ENCODE results near the gene ZNF878. TPM values are rescaled to one million over a fixed set of nuclear protein-coding genes. Genes with fewer than 3 reads are reported as not detected.

Gene ZNF878
- total and polyA plus RNA-seq, 2 of the 13 experiments (the other 11 are each of a cell fraction or from before 2014, with no cell fraction given): 0.46 to 5.2 TPM

- TF ChIP-seq, protein P1, sequence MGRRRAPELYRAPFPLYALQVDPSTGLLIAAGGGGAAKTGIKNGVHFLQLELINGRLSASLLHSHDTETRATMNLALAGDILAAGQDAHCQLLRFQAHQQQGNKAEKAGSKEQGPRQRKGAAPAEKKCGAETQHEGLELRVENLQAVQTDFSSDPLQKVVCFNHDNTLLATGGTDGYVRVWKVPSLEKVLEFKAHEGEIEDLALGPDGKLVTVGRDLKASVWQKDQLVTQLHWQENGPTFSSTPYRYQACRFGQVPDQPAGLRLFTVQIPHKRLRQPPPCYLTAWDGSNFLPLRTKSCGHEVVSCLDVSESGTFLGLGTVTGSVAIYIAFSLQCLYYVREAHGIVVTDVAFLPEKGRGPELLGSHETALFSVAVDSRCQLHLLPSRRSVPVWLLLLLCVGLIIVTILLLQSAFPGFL (CRISPR knock-in tag; IDR thresholded peaks at IDR 0.05): no peak
- TF ChIP-seq ZIK1 (CRISPR knock-in tag; IDR thresholded peaks at IDR 0.05; ENCODE audit: borderline replicate concordance, low read depth): peak; percentile 62; the same call in 1 of the 2 replicates
- TF ChIP-seq TFDP1 (CRISPR knock-in tag; IDR thresholded peaks at IDR 0.05; ENCODE audit: borderline replicate concordance): peak; percentile 93
- TF ChIP-seq AGO1 (IDR thresholded peaks at IDR 0.05; ENCODE audit: low read depth, low read length, poor library complexity, severe bottlenecking): no peak
- no peak for TF ChIP-seq MBNL3 (CRISPR knock-in tag; conservative IDR thresholded peaks at IDR 0.05)
- TF ChIP-seq CSRNP1 (CRISPR knock-in tag; IDR thresholded peaks at IDR 0.05): no peak
- TF ChIP-seq SRY (CRISPR knock-in tag; IDR thresholded peaks at IDR 0.05): peak; percentile 91
- no peak for TF ChIP-seq NR1H2 (CRISPR knock-in tag; IDR thresholded peaks at IDR 0.05; ENCODE audit: borderline replicate concordance, low read depth)
- TF ChIP-seq ZNF816 (CRISPR knock-in tag; IDR thresholded peaks at IDR 0.05; ENCODE audit: borderline replicate concordance): no peak; the same call in 1 of the 2 replicates
- TF ChIP-seq, protein P2, sequence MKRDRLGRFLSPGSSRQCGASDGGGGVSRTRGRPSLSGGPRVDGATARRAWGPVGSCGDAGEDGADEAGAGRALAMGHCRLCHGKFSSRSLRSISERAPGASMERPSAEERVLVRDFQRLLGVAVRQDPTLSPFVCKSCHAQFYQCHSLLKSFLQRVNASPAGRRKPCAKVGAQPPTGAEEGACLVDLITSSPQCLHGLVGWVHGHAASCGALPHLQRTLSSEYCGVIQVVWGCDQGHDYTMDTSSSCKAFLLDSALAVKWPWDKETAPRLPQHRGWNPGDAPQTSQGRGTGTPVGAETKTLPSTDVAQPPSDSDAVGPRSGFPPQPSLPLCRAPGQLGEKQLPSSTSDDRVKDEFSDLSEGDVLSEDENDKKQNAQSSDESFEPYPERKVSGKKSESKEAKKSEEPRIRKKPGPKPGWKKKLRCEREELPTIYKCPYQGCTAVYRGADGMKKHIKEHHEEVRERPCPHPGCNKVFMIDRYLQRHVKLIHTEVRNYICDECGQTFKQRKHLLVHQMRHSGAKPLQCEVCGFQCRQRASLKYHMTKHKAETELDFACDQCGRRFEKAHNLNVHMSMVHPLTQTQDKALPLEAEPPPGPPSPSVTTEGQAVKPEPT (CRISPR knock-in tag; IDR thresholded peaks at IDR 0.05; ENCODE audit: low read depth): peak; percentile 89
- TF ChIP-seq ZFP36L1 (CRISPR knock-in tag; IDR thresholded peaks at IDR 0.05): 0 out of 2 replicates have a peak, but pooled peaks have one; percentile 29
- no peak for TF ChIP-seq SYNCRIP (IDR thresholded peaks at IDR 0.05; ENCODE audit: insufficient read depth, low read depth, low read length)
- TF ChIP-seq ZNF234 (CRISPR knock-in tag; conservative IDR thresholded peaks at IDR 0.05): no peak
- TF ChIP-seq PAWR (CRISPR knock-in tag; IDR thresholded peaks at IDR 0.05; ENCODE audit: borderline replicate concordance): no peak
- no peak for TF ChIP-seq NPAS2 (CRISPR knock-in tag; IDR thresholded peaks at IDR 0.05; ENCODE audit: borderline replicate concordance)
- TF ChIP-seq, protein P3, sequence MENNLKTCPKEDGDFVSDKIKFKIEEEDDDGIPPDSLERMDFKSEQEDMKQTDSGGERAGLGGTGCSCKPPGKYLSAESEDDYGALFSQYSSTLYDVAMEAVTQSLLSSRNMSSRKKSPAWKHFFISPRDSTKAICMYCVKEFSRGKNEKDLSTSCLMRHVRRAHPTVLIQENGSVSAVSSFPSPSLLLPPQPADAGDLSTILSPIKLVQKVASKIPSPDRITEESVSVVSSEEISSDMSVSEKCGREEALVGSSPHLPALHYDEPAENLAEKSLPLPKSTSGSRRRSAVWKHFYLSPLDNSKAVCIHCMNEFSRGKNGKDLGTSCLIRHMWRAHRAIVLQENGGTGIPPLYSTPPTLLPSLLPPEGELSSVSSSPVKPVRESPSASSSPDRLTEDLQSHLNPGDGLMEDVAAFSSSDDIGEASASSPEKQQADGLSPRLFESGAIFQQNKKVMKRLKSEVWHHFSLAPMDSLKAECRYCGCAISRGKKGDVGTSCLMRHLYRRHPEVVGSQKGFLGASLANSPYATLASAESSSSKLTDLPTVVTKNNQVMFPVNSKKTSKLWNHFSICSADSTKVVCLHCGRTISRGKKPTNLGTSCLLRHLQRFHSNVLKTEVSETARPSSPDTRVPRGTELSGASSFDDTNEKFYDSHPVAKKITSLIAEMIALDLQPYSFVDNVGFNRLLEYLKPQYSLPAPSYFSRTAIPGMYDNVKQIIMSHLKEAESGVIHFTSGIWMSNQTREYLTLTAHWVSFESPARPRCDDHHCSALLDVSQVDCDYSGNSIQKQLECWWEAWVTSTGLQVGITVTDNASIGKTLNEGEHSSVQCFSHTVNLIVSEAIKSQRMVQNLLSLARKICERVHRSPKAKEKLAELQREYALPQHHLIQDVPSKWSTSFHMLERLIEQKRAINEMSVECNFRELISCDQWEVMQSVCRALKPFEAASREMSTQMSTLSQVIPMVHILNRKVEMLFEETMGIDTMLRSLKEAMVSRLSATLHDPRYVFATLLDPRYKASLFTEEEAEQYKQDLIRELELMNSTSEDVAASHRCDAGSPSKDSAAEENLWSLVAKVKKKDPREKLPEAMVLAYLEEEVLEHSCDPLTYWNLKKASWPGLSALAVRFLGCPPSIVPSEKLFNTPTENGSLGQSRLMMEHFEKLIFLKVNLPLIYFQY (CRISPR knock-in tag; IDR thresholded peaks at IDR 0.05; ENCODE audit: borderline replicate concordance): no peak; the same call in 1 of the 2 replicates
- TF ChIP-seq ZNF567 (CRISPR knock-in tag; IDR thresholded peaks at IDR 0.05; ENCODE audit: borderline replicate concordance): no peak
- no peak for TF ChIP-seq ZNF530 (CRISPR knock-in tag; IDR thresholded peaks at IDR 0.05; ENCODE audit: low read depth)
- TF ChIP-seq MED1 (CRISPR knock-in tag; IDR thresholded peaks at IDR 0.05): peak; percentile 86
These were observed at the start of gene ZNF878 (continued) for GRCh38 chr19:12052497-12053169.
